HG03108 (cell line): Measurements from ENCODE around the gene DLG1.
"Not testable (repeated sequence)": the region's sequence is repeated elsewhere in the genome, so short reads cannot be mapped to it uniquely, and the experiment has no call there.

Experiments
- ATAC-seq: cut with Tn5 transposase; IDR thresholded peaks from one replicate; pipeline ENCODE4 v1.9.1; 2021; ENCODE audit warnings: moderate library complexity; ENCODE audit not compliant: unreplicated experiment

Gene DLG1

GRCh38 chr3:197216914-197217313 lies 81.5 kb downstream of the DLG1 start:
- no peak for ATAC-seq

GRCh38 chr3:197216169-197216860 lies 82.1 kb downstream of the DLG1 start:
- no peak for ATAC-seq

GRCh38 chr3:197212290-197212689 lies 86.1 kb downstream of the DLG1 start:
- no peak for ATAC-seq

GRCh38 chr3:197211698-197212097 lies 86.7 kb downstream of the DLG1 start:
- not testable (repeated sequence) for ATAC-seq

GRCh38 chr3:197209366-197210260 lies 88.8 kb downstream of the DLG1 start:
- no peak for ATAC-seq

GRCh38 chr3:197206913-197207312 lies 91.5 kb downstream of the DLG1 start:
- ATAC-seq, result no peak

- no peak for ATAC-seq
Observed at GRCh38 chr3:197205675-197206074, 92.7 kb downstream of the DLG1 start.

GRCh38 chr3:197205265-197205664 lies 93.1 kb downstream of the DLG1 start:
- no peak for ATAC-seq

GRCh38 chr3:197204736-197205135 lies 93.7 kb downstream of the DLG1 start:
- ATAC-seq, result no peak

GRCh38 chr3:197203714-197204146 lies 94.7 kb downstream of the DLG1 start:
- ATAC-seq, result no peak

- no peak for ATAC-seq
Observed at GRCh38 chr3:197202694-197203093, 95.7 kb downstream of the DLG1 start.

- ATAC-seq, result no peak
Observed at GRCh38 chr3:197201791-197202452, 96.5 kb downstream of the DLG1 start.

GRCh38 chr3:197200856-197201255 lies 97.6 kb downstream of the DLG1 start:
- not testable (repeated sequence) for ATAC-seq

- no peak for ATAC-seq
Observed at GRCh38 chr3:197197334-197197733, 101.1 kb downstream of the DLG1 start.

GRCh38 chr3:197196192-197196591 lies 102.2 kb downstream of the DLG1 start:
- no peak for ATAC-seq

- no peak for ATAC-seq
Observed at GRCh38 chr3:197195326-197195725, 103.1 kb downstream of the DLG1 start.

- ATAC-seq, result not testable (repeated sequence)
Observed at GRCh38 chr3:197193759-197194158, 104.7 kb downstream of the DLG1 start.

- no peak for ATAC-seq
Observed at GRCh38 chr3:197191897-197192296, 106.5 kb downstream of the DLG1 start.

GRCh38 chr3:197189623-197190022 lies 108.8 kb downstream of the DLG1 start:
- no peak for ATAC-seq

GRCh38 chr3:197188963-197189362 lies 109.4 kb downstream of the DLG1 start:
- ATAC-seq, result no peak

GRCh38 chr3:197186887-197187588 lies 111.4 kb downstream of the DLG1 start:
- ATAC-seq, result peak; percentile 59
